CD4-positive, alpha-beta T cell (primary cell): ENCODE data around the gene PRKAB2. TPM values are rescaled to one million over a fixed set of nuclear protein-coding genes. Genes with fewer than 3 reads are reported as not detected.

ENCODE experiments used
- ATAC-seq: fragments of 200-7000 bp; cut with Tn5 transposase; one replicate; pipeline ENCODE4 v1.10.0; 2022; ENCODE audit warnings: mild to moderate bottlenecking; ENCODE audit not compliant: poor library complexity
- CTCF ChIA-PET: fragments of 350-600 bp; sonication (Branson Sonifier 250); formaldehyde crosslinking; loops from one replicate; lab custom pipeline; 2021; ENCODE audit warnings: antibody characterized with exemption, inconsistent platforms; lab: Charles Lee
- POLR2A ChIA-PET: fragments of 350-600 bp; sonication (Branson Sonifier 250); formaldehyde crosslinking; loops from one replicate; lab custom pipeline; 2021; ENCODE audit warnings: antibody characterized with exemption, inconsistent platforms; lab: Charles Lee
- DNase-seq, 14 experiments: peaks; one replicate each; pipeline ENCODE4 v3.0.0-alpha.2; 2013 to 2020; ENCODE audit warnings: mixed read lengths in 2 of 14
- H3K27ac ChIP-seq, 2 donors: one replicate each; pipeline versions ENCODE4 v1.5.1 to v1.7.0; 2013; ENCODE audit warnings: low read length in 2 of 2, low read depth in 1 of 2, mild to moderate bottlenecking in 1 of 2
- H3K27me3 ChIP-seq, 2 experiments: 1 replicate in 1 of 2; 2 replicates in 1 of 2; pipeline versions ENCODE4 v1.6.1 to v1.7.0; 2013; ENCODE audit warnings: low read length in 2 of 2, control low read depth in 1 of 2, mild to moderate bottlenecking in 1 of 2, moderate library complexity in 1 of 2; ENCODE audit not compliant: insufficient read depth in 2 of 2, control insufficient read depth in 1 of 2
- H3K36me3 ChIP-seq: one replicate; pipeline ENCODE4 v1.6.1; 2013; ENCODE audit warnings: low read length, control low read depth; ENCODE audit not compliant: insufficient read depth
- H3K4me1 ChIP-seq: one replicate; pipeline ENCODE4 v1.6.1; 2013; ENCODE audit warnings: low read length, control low read depth; ENCODE audit not compliant: insufficient read depth
- H3K4me3 ChIP-seq: one replicate; pipeline ENCODE4 v1.5.1; 2013; ENCODE audit warnings: mild to moderate bottlenecking, low read length, moderate library complexity
- H3K9me3 ChIP-seq, 2 experiments: 1 replicate in 1 of 2; 2 replicates in 1 of 2; pipeline versions ENCODE4 v1.6.1 to v1.7.0; 2013; ENCODE audit warnings: low read length in 2 of 2, mild to moderate bottlenecking in 2 of 2, control low read depth in 1 of 2, moderate library complexity in 1 of 2; ENCODE audit not compliant: control insufficient read depth in 1 of 2, insufficient read depth in 1 of 2
- H3K27ac Mint-ChIP-seq: one replicate; pipeline ENCODE4 v1.8.0; 2020; ENCODE audit warnings: mixed read lengths
- H3K27me3 Mint-ChIP-seq: one replicate; pipeline ENCODE4 v1.8.0; 2021; ENCODE audit warnings: mixed read lengths
- H3K36me3 Mint-ChIP-seq: one replicate; pipeline ENCODE4 v1.8.0; 2021; ENCODE audit warnings: low read depth, mixed read lengths
- H3K4me1 Mint-ChIP-seq: one replicate; pipeline ENCODE4 v1.8.0; 2021; ENCODE audit warnings: low read depth, mixed read lengths
- H3K4me3 Mint-ChIP-seq: one replicate; pipeline ENCODE4 v1.8.0; 2020; ENCODE audit warnings: mild to moderate bottlenecking, mixed read lengths
- H3K9me3 Mint-ChIP-seq: one replicate; pipeline ENCODE4 v1.8.0; 2020; ENCODE audit warnings: mixed read lengths
- intact Hi-C, 2 experiments: fragments of 100-400 bp; cut with DNase I in 1 of 2; cut with micrococcal nuclease in 1 of 2; formaldehyde crosslinking; loops; one replicate each; pipeline versions ENCODE4 v1.15.1 to v1.9.0; 2023 to 2025; cut with DNase I, micrococcal nuclease
- total RNA-seq, 174 experiments: library from RNA in 2 of 174; stranded (reverse) in 2 of 174; gene quantifications; one replicate each; pipeline ENCODE4 v1.2.3 and lab custom pipeline; 2021 to 2026
- TF ChIP-seq, protein P1 (sequence below): fragments of 200-600 bp; IDR thresholded peaks from one replicate; pipeline ENCODE4 v1.8.0; 2022; ENCODE audit warnings: antibody characterized with exemption, mild to moderate bottlenecking

PRKAB2 gene
- total RNA-seq, 2 experiments from 2014 or later = 7.4 to 9.6 TPM

DNA sequence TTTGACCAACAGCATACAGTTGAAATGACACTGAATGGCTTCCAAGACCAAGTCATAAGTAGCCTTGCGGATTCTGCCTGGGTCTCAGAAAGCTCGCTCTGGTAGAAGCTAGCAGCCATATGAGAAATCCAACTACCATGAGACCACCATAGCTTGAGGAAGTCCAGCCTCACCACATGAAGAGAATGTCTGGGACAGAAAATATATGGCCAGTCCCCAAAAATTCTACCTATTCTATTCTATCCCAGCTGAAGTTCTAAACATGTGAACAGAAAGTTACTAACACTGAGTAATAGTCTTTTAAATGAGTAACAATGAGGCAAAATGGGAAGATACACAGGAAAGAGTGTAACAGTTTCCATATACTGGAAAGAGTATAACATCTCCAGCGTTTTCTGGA is 43.9 kb upstream of the PRKAB2 start:
- Mint-ChIP-seq H3K27me3 (no peaks in the 10 kb centered on the region), H3K4me3 (no peak overlapping the region), H3K27ac (no peak overlapping the region), H3K4me1 (no peaks in the 10 kb centered on the region), H3K36me3 (no peaks in the 10 kb centered on the region), H3K9me3 (no peaks in the 10 kb centered on the region)
- TF ChIP-seq, protein P1, sequence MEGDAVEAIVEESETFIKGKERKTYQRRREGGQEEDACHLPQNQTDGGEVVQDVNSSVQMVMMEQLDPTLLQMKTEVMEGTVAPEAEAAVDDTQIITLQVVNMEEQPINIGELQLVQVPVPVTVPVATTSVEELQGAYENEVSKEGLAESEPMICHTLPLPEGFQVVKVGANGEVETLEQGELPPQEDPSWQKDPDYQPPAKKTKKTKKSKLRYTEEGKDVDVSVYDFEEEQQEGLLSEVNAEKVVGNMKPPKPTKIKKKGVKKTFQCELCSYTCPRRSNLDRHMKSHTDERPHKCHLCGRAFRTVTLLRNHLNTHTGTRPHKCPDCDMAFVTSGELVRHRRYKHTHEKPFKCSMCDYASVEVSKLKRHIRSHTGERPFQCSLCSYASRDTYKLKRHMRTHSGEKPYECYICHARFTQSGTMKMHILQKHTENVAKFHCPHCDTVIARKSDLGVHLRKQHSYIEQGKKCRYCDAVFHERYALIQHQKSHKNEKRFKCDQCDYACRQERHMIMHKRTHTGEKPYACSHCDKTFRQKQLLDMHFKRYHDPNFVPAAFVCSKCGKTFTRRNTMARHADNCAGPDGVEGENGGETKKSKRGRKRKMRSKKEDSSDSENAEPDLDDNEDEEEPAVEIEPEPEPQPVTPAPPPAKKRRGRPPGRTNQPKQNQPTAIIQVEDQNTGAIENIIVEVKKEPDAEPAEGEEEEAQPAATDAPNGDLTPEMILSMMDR = no peak
- H3K9me3 ChIP-seq = no peaks in the 10 kb centered on the region
- ChIA-PET POLR2A (no interaction called here), CTCF (no interaction called here)
- H3K27me3 ChIP-seq = no peaks in the 10 kb centered on the region
- DNase-seq (no peak), ATAC-seq (no peak)
- intact Hi-C loops = no loop called here
- no peaks in the 10 kb centered on the region for H3K36me3 ChIP-seq
- no peak overlapping the region for H3K4me3 ChIP-seq
- H3K27ac ChIP-seq = no peak overlapping the region
- H3K4me1 ChIP-seq = no peaks in the 10 kb centered on the region

DNA sequence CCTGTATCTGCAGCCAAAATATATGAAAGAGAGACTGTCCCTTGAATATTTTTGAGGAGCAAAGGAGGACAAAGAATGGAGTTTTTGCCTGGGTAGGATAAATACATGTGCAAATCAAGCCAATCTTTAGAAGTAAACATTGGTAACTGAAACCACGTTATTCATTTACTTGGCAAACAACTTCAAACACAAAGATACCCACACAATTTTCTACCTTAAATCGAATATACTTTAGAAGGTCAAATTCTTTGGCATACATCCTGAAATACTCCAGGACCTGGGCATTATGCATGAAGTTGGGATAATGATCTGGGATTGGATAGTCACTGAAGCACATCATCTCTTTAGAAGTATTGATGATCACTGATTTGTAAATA is 43.3 kb upstream of the PRKAB2 start:
- no peaks in the 10 kb centered on the region for H3K27me3 ChIP-seq
- no peaks in the 10 kb centered on the region for H3K9me3 ChIP-seq
- no peaks in the 10 kb centered on the region for H3K36me3 ChIP-seq
- intact Hi-C loops = no loop called here
- H3K27ac ChIP-seq = no peak overlapping the region
- H3K4me1 ChIP-seq = no peaks in the 10 kb centered on the region
- Mint-ChIP-seq H3K27ac (no peak overlapping the region), H3K27me3 (no peaks in the 10 kb centered on the region), H3K36me3 (no peaks in the 10 kb centered on the region), H3K9me3 (no peaks in the 10 kb centered on the region), H3K4me1 (no peaks in the 10 kb centered on the region), H3K4me3 (no peak overlapping the region)
- DNase-seq (no peak), ATAC-seq (no peak)
- TF ChIP-seq, protein P1 = no peak
- CTCF ChIA-PET = no interaction called here
- POLR2A ChIA-PET = no interaction called here
- no peak overlapping the region for H3K4me3 ChIP-seq

DNA sequence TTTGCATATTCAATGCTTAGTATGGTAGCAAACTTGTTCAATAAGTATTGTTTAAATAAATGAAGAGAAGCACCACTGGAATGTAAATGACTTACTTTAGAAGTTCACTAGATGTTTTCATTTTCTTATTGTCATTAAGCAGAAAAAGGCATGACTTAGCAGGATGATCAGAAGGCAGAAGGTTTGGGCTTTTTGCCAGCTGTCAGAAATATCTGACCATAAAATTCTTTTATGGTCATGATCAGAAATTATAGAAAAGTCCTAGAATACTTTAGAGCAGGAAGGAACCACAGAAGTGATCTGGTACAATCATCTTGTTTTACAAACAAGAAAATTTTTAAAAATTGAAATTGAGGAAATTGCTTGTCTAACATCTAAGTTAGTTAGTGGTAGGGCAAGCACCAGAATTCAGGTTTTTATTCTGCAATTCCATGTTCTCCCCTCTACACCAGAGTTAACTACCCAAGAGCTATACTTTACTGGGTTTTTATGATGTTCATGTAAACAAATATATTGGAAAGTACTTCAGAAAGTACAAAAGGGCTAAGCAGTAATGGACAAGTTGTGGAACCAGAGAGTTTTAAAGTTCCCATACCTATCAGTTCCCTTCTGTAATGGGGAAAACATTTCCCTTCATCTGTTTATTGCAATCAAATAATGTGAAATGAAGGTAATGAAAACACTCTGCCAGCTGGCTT is 42.7 kb upstream of the PRKAB2 start:
- POLR2A ChIA-PET = no interaction called here
- H3K36me3 Mint-ChIP-seq = no peaks in the 10 kb centered on the region
- Histone ChIP-seq H3K36me3 (no peaks in the 10 kb centered on the region), H3K27me3 (no peaks in the 10 kb centered on the region), H3K27ac (no peak overlapping the region), H3K4me3 (no peak overlapping the region), H3K4me1 (no peaks in the 10 kb centered on the region), H3K9me3 (no peaks in the 10 kb centered on the region)
- intact Hi-C loops = no loop called here
- CTCF ChIA-PET = no interaction called here
- DNase-seq (no peak), ATAC-seq (no peak)
- no peaks in the 10 kb centered on the region for H3K4me1 Mint-ChIP-seq
- H3K27me3 Mint-ChIP-seq = no peaks in the 10 kb centered on the region
- TF ChIP-seq, protein P1 = no peak
- no peaks in the 10 kb centered on the region for H3K9me3 Mint-ChIP-seq
- no peak overlapping the region for H3K27ac Mint-ChIP-seq
- no peak overlapping the region for H3K4me3 Mint-ChIP-seq
